Subcutaneous adipose tissue (tissue), 4 donors: ENCODE measurements around the gene BRMS1. TPM values are rescaled to one million over a fixed set of nuclear protein-coding genes. Genes with fewer than 3 reads are reported as not detected.

Source experiments
- total RNA-seq, 4 donors: library from RNA; depleted of rRNA; stranded (reverse); fragments of >200 nt; gene quantifications; one replicate each; pipeline ENCODE4 v1.1.0, GENCODE V29; 2016
- TF ChIP-seq, protein P1 (sequence below): fragments of 450-650 bp; IDR thresholded peaks from one replicate; pipeline ENCODE4 v1.5.1; 2016; ENCODE audit warnings: low read depth, mild to moderate bottlenecking, control low read depth, antibody characterized with exemption, moderate library complexity

BRMS1 gene
- total RNA-seq, 4 donors from 2014 or later = 20.5 to 47.1 (median 34.7) TPM

DNA sequence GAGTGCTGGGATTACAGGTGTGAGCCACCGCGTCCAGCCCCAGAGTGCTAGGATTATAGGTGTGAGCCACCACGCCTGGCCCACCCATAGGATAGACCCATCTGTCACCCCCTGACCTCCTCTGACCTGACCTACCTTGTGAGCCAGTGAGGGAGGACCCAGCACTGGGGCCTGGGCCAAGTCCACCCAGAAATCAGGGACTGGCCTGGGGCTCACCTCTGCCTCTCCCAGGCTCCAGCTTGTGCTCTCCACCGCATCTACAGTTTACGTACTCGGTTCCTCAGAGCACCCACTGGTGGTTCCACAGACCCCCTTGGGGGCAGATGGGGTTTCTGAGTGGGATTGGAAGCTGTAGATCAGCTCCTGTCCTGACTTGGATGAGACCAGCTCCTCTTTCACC is 20.3 kb upstream of the BRMS1 start:
- TF ChIP-seq, protein P1, sequence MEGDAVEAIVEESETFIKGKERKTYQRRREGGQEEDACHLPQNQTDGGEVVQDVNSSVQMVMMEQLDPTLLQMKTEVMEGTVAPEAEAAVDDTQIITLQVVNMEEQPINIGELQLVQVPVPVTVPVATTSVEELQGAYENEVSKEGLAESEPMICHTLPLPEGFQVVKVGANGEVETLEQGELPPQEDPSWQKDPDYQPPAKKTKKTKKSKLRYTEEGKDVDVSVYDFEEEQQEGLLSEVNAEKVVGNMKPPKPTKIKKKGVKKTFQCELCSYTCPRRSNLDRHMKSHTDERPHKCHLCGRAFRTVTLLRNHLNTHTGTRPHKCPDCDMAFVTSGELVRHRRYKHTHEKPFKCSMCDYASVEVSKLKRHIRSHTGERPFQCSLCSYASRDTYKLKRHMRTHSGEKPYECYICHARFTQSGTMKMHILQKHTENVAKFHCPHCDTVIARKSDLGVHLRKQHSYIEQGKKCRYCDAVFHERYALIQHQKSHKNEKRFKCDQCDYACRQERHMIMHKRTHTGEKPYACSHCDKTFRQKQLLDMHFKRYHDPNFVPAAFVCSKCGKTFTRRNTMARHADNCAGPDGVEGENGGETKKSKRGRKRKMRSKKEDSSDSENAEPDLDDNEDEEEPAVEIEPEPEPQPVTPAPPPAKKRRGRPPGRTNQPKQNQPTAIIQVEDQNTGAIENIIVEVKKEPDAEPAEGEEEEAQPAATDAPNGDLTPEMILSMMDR = no peak

DNA sequence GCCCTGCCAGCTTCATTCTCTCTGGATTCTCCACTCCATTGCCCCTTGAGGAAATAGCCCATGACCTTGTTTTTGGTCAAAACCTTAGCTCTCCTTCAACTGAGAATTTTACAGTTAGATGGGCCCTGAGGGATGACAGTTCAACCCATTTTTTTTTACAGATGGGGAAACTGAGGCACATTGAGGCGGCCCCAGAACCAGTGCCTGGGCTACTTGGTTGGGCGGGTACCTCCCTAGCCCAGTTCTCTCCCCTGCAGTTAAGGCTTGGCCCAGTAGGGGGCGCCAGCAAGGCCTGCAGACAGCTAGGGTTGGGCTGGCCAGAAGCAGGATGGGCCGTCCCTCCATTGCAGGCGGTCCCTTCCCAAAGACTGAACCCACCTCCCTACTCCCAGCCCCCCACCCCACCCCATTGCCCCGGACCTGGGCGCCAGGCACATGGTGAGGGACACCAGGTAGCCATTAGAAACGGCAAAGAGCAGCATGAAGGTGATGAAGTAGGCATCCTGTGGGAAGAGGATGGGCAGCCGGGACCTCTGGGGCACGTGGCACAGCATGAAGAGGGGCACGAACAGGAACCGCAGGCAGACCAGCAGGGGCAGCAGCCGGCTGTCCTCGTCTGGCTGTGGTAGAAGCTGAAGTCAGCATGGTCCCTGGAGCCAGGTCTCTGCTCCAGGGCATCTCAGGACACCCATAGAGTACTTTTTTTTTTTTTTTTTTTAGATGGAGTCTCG is 19.1 kb upstream of the BRMS1 start:
- TF ChIP-seq, protein P1 = no peak

DNA sequence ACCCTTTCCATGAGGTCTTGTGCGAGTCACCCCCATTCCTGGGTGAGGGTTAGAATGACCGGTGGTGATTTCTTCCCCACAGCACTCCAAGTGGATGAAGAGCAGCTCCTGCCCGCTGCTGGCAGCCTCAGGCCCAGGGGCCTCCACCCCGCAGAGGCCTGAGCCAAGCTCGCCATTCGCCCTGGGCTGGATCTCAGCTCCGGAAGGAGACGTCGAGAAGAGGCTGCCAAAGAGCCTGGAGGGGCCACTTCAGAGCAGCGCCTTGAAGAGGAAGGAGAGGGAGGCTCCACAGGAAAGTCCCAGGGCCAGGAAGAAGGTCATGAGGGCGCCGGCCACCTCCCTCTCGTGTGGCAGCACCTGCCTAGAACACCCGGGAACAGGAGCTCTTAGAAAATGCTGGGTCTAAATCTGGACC is 18.3 kb upstream of the BRMS1 start:
- TF ChIP-seq, protein P1 = no peak

DNA sequence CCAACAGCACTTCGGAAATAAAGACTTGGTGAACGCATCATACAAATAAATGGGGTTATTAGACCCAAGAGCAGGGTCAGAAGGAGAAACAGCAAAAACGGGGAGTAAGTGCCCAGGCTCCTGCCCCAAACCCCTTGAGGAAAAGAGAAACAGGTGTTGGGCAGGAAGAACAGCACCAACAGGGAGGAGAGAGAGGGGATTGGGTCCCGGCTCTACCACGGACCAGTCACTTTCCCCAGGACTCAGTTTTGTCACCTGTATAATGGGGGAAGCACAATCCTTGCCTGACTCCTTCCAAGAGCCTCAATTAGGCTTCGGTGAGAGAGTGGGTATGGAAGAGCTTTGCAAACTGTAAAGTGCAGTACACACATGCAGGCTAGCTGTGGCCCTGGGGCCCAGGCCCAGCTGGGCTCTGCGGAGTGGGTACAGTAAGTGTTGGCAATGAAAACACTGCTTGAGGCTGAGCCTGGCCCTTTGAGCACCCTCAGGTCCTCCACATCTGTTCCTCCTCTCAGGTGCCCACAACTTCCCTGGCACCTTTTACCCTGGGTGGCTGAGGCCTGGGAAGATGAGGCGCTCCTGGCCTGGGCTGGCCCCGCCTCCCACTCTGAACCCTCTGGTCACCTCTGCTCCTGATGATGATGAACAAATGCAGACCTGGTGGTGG is 17.7 kb upstream of the BRMS1 start:
- TF ChIP-seq, protein P1 = no peak

DNA sequence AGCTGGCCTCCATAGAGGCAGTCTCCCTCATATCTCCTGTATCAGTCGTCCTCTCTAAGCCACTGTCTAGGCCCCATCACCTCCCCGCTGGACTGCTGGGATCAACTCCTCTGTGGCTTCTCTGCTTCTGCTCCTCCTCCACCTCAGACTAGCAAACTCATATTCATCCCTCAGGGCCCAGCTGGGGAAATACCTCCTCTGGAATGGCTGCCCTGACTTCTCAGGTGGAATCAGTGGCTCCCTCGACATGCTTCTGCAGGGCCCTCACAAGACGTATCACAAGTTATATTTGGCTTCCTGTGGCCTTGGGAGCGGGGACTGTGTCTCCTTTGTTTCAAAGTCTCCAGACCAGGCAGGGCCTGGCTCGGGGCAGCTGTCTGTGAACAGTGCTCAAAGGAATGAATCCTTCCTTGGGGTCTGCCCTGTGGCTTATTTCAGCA is 16.6 kb upstream of the BRMS1 start:
- TF ChIP-seq, protein P1 = no peak

DNA sequence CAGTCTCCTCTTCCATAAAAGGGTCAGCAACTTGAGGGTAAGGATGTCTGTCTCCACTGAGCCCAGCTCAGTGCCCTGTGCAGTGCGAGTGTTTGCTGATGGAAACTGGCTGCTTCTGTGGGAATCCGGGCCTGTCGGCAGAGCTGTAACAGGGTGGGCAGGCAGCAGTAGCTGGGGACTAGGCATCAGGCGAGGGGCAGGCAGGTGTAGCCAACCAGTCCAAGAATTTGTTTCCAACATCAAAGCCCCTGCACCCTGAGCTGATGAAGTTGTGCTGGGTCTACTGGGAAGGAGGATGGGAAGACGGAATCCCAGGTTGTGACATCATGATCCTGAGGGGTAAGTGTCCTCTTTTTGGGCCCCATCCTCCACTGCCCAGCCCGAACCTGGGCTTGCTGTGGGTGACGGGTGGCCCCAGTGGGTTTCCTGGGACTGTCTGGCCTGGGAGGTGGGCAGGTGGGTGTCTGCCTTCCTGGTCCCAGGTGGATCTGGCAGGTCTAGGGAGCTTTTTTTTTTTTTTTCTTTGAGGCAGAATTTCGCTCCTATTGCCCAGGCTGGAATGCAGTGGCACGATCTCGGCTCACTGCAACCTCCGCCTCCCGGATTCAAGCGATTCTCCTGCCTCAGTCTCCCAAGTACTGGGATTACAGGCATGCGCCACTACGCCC is 15.6 kb upstream of the BRMS1 start:
- TF ChIP-seq, protein P1 = no peak

DNA sequence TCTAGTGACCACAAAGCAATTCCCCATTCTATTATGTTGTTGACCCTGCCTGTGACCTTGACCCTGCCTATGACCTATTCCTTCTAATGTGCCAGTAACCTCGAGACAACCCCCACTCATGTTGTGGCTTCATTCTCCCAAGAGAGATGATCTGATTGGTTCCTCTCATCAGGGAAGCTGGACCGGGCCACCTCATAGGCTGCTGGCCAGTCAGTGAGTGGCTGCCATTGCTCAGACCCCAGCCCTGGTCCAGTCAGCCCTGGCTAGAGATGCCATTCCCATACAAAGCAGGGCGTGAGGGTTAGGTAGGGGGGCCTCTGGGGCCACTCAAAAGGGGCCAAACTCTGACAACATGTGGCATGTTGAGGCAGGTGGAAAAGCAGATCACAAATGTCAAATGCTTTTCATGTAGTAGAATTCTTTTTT is 14.8 kb upstream of the BRMS1 start:
- TF ChIP-seq, protein P1 = no peak
